Measurements from ENCODE around the gene DEAF1.

DEAF1 gene

DNA sequence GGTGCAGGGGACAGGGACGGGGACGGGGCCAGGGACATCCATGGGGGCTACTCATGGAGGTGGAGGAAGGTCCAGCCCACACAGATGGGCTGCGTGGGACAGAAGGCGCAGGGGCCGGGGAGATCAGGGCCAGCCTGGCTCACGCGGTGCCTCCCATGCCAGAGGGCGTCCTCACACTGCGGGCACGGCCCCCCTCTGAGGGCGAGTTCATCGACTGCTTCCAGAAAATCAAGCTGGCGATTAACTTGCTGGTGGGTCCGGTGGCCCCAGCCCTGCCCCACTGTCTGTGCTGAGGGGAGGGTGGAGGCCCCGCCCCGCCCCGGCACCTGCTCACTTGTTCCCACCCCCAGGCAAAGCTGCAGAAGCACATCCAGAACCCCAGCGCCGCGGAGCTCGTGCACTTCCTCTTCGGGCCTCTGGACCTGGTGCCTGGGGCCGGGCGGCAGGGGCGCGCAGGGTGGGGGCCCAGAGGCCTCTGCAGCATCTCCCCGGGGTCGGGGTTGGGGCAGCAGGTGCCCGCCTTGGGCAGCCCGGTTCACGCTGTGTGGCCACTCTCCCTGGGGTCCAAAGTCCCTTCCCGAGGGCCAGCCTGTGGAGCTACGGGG lies 26.8 kb upstream of the DEAF1 start:
- DNase-seq (ENCODE audit: low read depth in 1 of 2, low spot score in 1 of 2): peak; percentile 33 to 35

DNA sequence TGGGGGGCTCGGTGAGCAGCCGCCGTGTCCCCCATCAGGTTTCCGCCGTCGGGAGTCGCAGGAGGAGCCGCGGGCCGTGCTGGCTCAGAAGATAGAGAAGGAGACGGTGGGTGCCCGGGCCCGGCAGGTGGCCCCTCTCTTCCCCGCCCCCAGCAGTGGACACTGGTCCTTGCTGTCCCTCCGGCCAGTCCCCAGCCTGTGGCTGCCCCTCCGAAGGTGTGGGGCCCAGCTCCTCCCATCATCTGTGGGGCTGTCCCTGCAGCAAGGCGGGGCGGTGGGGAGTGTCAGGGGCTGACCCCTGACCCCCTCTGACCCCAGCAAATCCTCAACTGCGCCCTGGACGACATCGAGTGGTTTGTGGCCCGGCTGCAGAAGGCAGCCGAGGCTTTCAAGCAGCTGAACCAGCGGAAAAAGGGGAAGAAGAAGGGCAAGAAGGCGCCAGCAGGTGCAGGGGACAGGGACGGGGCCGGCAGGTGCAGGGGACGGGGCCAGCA lies 26.3 kb upstream of the DEAF1 start:
- no peak for DNase-seq (ENCODE audit: low read depth in 1 of 2, low spot score in 1 of 2)

DNA sequence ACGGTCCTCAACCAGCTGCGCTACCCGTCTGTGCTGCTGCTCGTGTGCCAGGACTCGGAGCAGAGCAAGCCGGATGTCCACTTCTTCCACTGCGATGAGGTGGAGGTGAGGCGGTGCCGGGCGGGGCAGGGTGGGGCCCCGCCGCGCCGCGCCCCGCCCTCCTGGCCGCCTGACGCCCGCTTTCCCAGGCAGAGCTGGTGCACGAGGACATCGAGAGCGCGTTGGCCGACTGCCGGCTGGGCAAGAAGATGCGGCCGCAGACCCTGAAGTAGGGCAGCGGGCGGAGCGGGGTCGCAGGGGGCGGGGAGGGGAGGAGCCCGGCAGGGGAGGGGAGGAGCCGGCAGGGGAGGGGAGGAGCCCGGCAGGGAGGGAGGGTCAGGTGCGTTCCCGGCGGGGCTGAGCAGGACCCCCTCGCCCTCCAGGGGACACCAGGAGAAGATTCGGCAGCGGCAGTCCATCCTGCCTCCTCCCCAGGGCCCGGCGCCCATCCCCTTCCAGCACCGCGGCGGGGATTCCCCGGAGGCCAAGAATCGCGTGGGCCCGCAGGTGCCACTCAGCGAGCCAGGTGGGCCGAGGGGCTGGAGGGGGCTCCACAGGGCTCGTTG lies 25.7 kb upstream of the DEAF1 start:
- peak in 1 of 2 donors; percentile 51 for DNase-seq (ENCODE audit: low read depth in 1 of 2, low spot score in 1 of 2)

DNA sequence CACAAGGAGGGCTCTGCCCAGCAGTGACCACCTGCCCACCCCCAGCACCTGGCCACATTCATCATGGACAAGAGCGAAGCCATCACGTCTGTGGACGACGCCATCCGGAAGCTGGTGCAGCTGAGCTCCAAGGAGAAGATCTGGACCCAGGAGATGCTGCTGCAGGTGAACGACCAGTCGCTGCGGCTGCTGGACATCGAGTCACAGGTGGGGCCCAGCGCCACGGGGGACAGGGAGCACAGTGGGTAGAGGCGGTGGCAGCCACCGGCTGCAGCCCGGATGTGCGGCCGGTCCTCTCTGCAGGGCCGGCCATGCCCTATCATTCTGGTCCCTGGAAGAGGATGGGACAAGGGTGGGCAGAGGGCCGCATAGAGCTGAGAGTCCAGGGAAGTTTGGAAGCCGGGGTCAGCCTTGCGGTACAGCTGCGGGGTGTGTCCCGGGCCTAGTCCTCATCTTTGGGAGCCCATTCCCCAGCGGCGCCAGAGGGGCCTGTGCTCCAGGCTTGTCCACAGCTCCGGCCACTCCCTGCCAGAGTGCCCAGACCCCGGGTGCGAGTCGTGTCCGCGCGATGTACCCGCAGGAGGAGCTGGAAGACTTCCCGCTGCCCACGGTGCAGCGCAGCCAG lies 25.1 kb upstream of the DEAF1 start:
- DNase-seq (ENCODE audit: low read depth in 1 of 2, low spot score in 1 of 2): no peak

DNA sequence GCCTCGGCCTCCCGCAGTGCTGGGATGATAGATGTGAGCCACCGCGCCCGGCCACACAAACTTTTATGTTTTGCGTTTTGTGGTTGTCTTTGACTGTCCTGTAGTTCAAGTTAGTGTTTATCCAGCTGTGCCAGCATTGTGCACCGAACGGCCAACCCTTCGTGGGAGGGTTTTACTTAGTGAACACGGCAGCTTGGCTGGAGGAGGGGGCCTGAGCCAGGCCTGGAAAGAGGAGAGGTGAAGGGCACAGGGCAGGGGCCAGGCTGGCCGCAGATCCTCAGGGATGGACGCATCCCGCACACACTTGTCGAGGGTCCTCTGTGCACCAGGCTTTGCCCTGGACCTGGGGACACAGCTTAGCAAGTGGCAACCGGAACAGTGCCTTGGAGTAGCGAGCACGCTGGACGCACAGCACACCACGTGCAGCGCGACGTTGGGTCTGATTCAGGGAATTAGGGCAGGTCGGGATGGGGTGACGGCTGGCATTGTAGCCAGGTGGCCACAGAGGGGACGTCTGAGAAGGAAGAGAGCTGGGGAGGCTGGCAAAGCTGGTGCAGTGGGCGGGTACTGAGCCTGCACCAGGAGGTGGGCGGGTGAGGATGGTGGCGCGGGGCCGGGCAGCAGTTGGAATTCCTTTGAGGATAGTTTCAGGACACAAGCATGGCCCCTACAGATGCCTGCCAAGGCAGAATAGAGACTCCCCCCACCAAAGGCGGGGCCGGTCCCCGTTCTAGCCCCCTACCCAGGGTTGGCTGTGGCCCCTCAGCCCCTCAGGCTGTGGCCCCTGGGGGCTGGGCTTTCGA lies 24.4 kb upstream of the DEAF1 start:
- DNase-seq (ENCODE audit: low read depth in 1 of 2, low spot score in 1 of 2): no peak

DNA sequence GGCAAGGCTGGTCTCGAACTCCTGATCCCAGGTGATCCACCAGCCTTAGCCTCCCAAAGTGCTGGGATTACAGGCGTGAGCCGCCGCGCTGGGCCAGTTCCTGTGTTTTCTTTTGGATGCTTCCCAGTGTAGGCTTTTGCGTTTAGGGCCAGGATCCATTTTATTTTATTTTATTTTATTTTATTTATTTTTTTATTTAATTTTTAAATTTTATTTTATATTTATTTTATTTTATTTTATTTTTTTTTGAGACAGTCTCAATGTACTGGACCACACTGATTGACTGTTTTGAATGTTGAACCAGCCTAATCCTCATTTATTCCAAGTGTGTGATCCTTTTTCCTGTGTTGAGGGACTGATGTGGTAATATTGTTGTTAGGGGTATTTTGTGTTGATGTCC lies 19.4 kb upstream of the DEAF1 start:
- DNase-seq (ENCODE audit: low read depth in 1 of 2, low spot score in 1 of 2): no peak

DNA sequence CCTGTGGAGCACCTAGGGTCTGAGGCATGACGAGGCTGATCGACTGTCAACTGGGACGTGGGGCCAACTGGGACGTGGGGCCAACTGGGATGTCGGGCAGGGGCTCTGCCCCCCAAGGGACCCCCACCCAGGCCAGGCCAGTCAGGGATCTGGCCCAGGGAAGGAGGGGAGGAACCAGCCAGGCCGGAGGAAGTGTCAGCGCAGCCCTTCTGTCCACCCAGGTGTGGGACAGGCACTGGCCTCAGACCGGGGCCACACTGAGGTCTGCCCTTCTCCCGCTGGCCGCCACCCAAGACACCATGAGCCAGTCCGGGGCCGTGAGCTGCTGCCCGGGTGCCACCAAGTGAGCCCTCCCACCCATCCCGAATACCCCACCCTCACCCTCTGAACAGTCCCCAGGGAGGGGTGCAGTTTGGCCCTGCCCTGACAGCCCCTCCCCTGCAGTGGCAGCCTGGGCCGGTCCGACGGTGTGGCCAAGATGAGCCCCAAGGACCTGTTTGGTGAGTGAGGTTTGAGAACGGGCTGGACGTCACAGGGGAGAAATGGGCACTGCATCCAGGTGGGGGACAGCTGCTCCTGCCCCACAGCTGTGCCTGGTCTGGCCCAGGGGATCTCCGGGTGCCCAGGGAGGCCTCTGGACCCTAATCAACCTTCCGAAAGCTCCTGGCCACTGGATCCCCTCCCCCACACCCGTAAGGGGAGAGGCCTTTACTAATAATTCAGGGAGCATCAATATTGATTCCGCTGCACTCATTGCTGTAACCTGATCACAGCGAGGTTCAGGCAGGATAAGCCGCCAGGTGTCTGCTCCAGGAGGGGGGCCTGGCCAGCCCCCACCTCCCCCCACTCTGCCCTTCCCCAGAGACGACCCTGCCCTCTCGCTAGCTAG lies 14.3 kb upstream of the DEAF1 start:
- no peak for DNase-seq (ENCODE audit: low read depth in 1 of 2, low spot score in 1 of 2)

DNA sequence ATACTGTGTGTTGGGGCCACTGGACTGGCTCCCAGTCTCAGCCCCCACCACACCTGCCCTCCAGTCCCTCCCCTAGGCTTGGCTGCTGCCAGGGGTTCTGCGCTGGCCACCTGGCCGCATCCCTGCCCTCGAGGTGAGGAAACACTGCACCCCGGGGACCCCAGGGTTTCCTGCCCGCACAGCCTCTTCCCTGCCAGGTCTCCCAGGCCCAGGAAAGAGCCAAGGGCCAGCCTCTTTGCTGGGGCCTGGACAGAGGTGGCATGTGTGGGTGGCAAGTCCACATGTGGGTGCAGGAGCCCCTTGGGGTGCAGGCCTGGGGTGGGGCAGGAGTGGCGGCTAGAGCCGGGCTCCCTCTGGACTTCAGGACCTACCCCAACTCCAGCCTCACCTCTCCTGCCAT lies 13.5 kb upstream of the DEAF1 start:
- DNase-seq (ENCODE audit: low read depth in 1 of 2, low spot score in 1 of 2): no peak

DNA sequence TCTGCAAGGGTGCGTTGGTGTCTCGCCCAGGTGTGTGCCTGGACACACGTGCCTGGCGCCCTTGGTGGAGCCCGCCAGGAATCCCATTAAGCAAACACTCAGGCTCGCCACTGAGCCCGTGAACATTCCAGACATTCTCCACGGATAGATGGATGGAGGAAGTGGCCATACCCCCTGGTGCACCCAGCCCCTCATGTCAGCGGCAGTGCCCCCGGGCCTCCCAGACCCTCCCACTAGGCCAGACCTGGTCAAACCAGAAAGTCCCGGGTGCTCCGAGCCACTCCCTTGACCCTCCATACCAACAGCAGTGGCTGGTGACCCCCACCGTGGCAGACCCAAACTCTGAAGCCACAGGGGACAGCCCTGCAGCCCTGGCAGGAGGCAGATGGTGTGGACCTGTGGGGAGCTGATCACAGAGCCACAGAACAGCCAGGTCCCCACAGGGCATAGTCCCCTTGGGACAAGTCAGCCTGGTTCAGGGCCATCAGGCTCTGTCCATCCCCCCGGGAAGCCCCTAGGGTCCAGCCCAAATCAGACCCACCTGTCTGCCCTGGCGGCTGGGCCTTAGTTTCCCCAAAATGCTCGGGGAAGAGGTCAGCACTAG lies 12.9 kb upstream of the DEAF1 start:
- DNase-seq (ENCODE audit: low read depth in 1 of 2, low spot score in 1 of 2): no peak

DNA sequence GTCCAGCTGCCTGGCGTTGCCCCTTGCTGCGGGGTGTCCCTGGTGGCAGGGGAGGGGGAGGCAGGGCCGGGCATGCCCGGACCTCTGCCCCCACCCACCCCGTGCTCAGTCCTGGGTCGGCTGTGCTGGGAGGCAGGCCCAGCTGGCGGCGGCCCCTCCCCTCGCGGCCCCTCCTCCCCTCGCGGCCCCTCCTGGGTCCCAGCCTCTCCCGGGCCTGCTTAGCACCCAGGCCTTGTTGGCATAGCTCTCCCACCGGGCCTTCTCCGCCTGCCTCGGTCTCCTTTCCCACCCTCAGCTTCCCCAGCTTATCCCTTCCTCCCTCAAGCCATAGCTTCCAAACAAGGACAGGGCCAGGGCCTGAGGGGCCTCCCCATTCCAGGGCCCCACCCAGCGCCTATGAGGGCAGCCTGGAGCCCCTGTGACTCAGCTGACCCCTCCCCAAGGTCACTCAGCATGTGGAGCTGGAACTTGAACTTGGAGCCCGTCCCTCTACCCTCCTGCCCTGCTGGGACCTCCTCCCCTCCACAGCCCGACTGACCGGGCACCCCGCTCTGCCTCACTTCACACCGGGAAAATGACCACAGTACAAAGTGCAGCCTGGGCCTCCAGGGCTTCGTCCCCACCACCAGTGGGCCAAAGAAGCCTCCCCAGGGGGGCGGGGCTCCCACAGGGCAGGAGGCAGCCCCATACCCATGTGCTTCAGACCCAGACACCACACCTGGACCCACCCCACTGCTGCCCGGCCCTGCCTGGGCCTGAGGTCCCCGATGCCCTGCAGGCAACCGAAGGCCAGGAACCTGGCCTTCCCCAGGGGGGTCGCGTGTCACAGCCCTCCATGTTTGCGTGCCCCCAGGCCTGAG lies 12.2 kb upstream of the DEAF1 start:
- DNase-seq (ENCODE audit: low read depth in 1 of 2, low spot score in 1 of 2): no peak

DNA sequence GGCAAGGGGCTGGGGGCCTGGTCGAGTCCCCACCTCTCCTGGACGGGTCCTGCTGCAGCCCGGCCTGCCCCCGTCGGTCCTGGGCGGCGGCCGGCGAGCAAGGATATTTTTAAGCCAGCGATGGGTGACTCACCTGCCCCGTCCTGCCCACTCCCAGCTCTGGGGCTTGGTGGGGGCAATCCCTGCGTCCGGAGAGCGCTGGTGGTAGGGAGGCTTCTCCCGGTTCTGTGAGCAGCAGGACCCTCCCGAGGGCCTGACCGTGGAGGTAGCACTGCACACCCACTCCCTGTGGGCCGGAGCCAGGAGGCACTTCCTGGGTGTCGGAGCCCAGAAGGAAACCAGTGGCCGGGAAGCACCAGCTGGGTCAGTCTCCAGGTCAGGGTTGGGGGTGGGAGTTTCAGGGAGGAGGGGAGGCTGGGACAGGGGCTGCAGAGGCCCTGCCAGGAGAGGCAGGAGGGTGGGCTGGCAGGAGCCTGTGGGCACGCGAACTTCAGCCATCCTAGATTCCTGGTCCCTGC lies 11.5 kb upstream of the DEAF1 start:
- no peak for DNase-seq (ENCODE audit: low read depth in 1 of 2, low spot score in 1 of 2)

DNA sequence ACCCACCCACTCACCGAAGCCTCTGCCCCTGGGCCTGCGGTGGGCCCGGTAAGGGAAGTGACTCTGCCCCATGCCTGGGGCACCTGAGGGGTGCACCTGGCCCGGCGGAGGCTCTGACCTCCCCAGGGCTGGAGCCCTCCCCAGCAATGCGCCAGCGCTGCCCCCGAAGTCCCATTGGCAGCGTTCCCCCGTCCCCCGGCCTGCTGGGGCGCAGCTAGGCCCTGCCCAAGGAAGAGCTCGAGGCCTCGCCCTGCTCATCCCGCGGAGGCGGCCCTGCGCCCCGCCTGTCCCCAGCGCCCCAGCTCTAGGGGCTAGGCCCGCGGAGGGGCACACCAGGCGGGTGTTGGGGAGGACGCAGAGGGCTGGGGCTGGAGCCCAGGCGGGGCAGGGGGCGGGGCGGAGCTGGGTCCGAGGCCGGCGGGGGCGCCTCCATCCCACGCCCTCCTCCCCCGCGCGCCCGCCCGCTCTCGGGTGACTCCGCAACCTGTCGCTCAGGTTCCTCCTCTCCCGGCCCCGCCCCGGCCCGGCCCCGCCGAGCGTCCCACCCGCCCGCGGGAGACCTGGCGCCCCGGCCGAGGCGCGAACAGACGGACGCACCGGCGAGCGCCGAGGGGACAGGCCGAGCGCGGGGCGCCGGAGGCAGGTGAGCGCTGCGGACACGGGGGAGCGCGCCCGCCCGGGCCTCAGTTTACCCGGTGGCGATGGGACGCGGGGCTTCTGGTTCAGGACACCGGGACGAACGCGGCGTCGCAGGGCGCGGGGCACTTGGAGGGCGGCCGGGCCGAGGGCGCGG lies 10.8 kb upstream of the DEAF1 start, which contains the start of gene EPS8L2:
Gene EPS8L2 (plus strand): TSS at position 586 of the 793 bp plus-strand sequence. CDS start 3,177 bp downstream, outside the sequence.
- DNase-seq (ENCODE audit: low read depth in 1 of 2, low spot score in 1 of 2): no peak

DNA sequence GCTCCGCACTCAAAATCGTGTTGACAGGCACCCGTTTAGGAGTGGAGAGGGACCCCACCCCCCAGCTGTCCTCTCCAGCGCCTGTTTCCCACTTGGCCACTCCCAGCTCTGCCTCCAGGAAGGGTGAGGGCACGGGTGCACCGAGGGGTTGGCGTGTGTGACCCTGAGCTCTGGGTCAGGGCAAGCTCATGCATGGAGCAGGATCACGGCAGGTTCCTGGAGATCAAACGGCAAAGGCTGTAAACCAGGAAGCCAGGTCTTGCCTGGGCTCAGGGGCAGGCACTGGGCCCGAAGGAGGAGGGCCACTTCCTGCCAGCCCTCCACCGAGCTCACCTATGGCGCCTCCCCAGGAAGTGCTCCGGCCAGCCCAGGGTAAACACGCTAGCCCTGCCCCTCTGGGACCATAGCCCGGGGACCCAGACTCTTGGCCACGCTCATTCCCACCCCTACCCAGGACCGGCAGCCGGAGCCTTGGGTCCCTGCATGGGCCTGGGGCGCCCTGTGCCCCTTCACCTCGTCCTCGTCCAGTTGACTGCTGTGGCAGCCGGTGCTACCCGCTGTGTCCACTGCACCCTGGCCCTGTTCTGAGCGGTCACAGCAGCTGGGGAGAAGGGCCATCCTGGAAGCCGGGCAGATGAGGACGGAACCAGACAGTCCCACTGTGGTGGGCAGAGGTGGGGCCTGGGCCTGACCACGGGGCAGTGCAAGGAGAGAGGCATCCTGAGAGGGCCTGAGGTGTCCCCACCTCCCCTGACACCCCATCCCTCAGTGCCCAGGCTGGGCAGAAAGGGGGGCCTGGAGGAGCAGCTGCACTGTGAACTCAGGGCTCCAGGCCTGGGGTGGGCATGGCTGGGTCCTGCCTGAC lies 10.0 kb upstream of the DEAF1 start:
- no peak for DNase-seq (ENCODE audit: low read depth in 1 of 2, low spot score in 1 of 2)

DNA sequence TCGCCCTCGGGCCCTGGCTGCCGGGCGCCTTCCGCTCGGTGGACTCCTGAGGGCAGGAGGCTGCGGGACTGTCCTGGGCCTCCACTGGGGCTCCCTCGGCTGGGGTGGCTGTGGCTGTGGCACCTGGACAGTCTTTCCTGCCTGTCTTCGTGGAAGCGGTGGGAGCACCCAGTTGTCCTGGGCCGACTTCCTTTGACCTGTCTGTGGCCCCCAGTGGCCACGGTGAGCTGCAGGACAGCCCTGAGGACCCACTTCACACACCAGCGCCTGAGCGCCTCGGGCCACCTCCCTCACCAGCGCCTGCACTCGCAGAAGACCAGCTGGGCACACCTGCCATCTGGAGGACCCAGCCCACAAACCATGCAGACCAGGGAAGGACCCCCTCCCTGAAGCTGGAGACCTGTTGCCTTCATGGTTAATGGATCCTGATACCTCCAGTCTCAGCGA lies 9.2 kb upstream of the DEAF1 start:
- no peak for DNase-seq (ENCODE audit: low read depth in 1 of 2, low spot score in 1 of 2)

DNA sequence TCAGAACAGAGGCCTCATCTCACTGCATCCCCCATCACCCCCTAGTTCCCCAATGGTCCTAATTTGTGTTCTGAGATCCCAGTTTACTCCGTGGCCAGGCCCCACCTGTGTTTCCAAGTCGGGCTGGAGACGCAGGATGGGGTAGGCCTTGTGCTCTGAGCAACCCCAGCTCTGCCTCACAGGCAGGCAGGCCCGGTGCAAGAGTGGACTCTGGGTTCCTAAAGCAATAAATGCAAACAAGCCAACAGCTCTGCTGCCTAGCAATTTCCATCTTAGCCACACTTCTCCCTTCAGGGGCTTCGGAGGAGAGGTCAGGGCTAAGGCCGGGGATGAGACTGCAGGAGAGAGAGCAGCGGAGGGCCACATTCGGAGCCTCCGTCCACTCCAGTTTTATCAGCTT lies 8.5 kb upstream of the DEAF1 start:
- no peak for DNase-seq (ENCODE audit: low read depth in 1 of 2, low spot score in 1 of 2)

DNA sequence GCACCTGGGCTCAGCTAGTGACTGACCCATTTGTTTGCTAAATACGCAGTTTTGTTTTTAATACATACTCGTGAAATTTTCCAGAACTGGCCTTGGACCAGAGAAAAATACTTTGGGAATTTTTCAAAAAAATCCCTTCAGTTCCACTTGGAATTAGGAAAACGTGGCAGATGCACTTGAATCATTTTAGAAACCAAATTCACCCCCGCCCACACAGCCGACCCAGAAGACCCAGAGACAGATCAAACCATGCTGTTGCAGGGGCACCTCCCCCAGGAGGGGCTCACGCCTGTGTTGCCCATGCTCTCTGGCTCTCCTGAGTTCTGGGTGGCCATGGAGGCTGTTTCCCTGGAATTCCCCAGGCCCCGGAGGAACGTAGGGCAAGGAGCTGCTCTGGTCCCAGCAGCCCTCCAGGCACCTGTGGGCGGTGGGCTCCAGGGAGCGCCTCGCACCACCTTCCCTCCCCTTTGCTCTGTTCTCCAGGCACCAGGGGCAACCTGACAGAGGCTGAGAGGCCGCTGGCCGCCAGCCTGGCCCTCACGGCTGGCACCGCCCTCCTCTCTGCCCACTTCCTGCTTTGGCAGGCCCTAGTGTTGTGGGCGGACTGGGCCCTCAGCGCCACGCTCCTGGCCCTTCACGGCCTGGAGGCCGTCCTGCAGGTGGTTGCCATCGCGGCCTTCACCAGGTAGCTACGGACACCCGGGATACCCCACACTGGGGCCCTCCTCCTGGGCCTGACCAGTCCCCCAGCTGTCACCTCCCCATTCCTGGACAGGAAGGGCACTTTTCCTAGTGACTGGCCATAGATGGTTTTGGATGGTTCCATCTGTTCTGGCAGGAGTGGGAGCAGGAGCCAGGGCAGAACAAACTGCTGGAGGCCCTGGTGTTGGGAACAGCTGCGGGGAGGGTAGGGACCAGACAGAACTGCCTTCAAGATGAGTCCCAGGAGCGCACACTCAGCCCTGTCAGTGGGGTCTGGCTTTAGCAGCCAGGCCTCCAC lies 7.7 kb upstream of the DEAF1 start:
- DNase-seq (ENCODE audit: low read depth in 1 of 2, low spot score in 1 of 2): no peak
